ENCODE measurements around the gene HIP1.
"Not testable (repeated sequence)": the region's sequence is repeated elsewhere in the genome, so short reads cannot be mapped to it uniquely, and the experiment has no call there.

- TF ChIP-seq CTCF (conservative IDR thresholded peaks at IDR 0.05; ENCODE audit: low read depth, low read length); EZH2 (IDR thresholded peaks at IDR 0.05; ENCODE audit: low read length, unreplicated experiment): not testable (repeated sequence)
These were observed 219.9 kb downstream of the HIP1 start for GRCh38 chr7:75518842-75519241.

All from PC-3 (cell line).